SU-DHL-6 (cell line): ENCODE results near the gene KIF4A.

Experiments
- CTCF ChIP-seq: fragments of 200-600 bp; sonication (generic); IDR thresholded peaks from one replicate; pipeline ENCODE4 v1.5.1; 2017; ENCODE audit warnings: antibody characterized with exemption, mild to moderate bottlenecking, low read length, moderate library complexity; ENCODE audit not compliant: insufficient read depth, poor library complexity, severe bottlenecking
- EZH2phosphoT487 ChIP-seq: fragments of 200-600 bp; sonication (generic), shearing (Covaris generic); conservative IDR thresholded peaks from 2 replicates; pipeline ENCODE4 v1.6.1; 2018; ENCODE audit warnings: mild to moderate bottlenecking, antibody characterized with exemption, low read length, moderate library complexity, mixed read lengths

- TF ChIP-seq CTCF, result no peak
- no peak for TF ChIP-seq EZH2phosphoT487
These were observed 49.2 kb upstream of the KIF4A start for GRCh38 chrX:70240751-70241150.
